Astrocyte (in vitro differentiated cells and primary cell): ENCODE data around the gene IL12RB2. TPM values are rescaled to one million over a fixed set of nuclear protein-coding genes. Genes with fewer than 3 reads are reported as not detected.

ENCODE experiments used
- DNase-seq: peaks from one replicate; pipeline ENCODE4 v3.0.0-alpha.2; 2010; ENCODE audit warnings: low read depth
- FAIRE-seq: peaks from 2 replicates; lab custom pipeline; 2011; peaks lifted over from hg19 to GRCh38; lab: Jason Lieb, UNC
- H2AFZ ChIP-seq: 2 replicates; pipeline ENCODE4 v1.6.0; 2012; ENCODE audit warnings: low read depth, low read length, inconsistent platforms
- H3K27ac ChIP-seq: 2 replicates; pipeline ENCODE4 v1.5.1; 2011; ENCODE audit warnings: low read depth, low read length, inconsistent platforms
- H3K27me3 ChIP-seq: 2 replicates; pipeline ENCODE4 v1.6.0; 2011; ENCODE audit warnings: low read length, inconsistent platforms; ENCODE audit not compliant: insufficient read depth
- H3K36me3 ChIP-seq: 2 replicates; pipeline ENCODE4 v1.5.1; 2011; ENCODE audit warnings: low read length, inconsistent platforms; ENCODE audit not compliant: insufficient read depth
- H3K4me1 ChIP-seq: 2 replicates; pipeline ENCODE4 v1.5.1; 2011; ENCODE audit warnings: low read length, inconsistent platforms; ENCODE audit not compliant: insufficient read depth
- H3K4me2 ChIP-seq: 2 replicates; pipeline ENCODE4 v1.6.0; 2012; ENCODE audit warnings: low read length, inconsistent platforms
- H3K4me3 ChIP-seq: 2 replicates; pipeline ENCODE4 v1.5.1; 2011; ENCODE audit warnings: low read depth, mild to moderate bottlenecking, low read length, inconsistent platforms; ENCODE audit not compliant: insufficient read depth
- H3K79me2 ChIP-seq: 2 replicates; pipeline ENCODE4 v1.6.0; 2012; ENCODE audit warnings: mild to moderate bottlenecking, low read length, inconsistent platforms; ENCODE audit not compliant: insufficient read depth
- H3K9ac ChIP-seq: 2 replicates; pipeline ENCODE4 v1.6.0; 2012; ENCODE audit warnings: mild to moderate bottlenecking, low read length, inconsistent platforms
- H3K9me3 ChIP-seq: 2 replicates; pipeline ENCODE4 v1.5.1; 2012; ENCODE audit warnings: low read depth, mild to moderate bottlenecking, low read length, inconsistent platforms; ENCODE audit not compliant: insufficient read depth
- H4K20me1 ChIP-seq: 2 replicates; pipeline ENCODE4 v1.6.0; 2012; ENCODE audit warnings: low read length, inconsistent platforms; ENCODE audit not compliant: insufficient read depth
- H3K27ac Mint-ChIP-seq: one replicate; pipeline ENCODE4 v1.8.0; 2021; ENCODE audit warnings: mild to moderate bottlenecking, mixed read lengths; ENCODE audit not compliant: unreplicated experiment
- H3K27me3 Mint-ChIP-seq: one replicate; pipeline ENCODE4 v1.8.0; 2021; ENCODE audit warnings: low read depth, mixed read lengths; ENCODE audit not compliant: unreplicated experiment
- H3K36me3 Mint-ChIP-seq: one replicate; pipeline ENCODE4 v1.8.0; 2021; ENCODE audit warnings: low read depth, mixed read lengths; ENCODE audit not compliant: unreplicated experiment
- H3K4me1 Mint-ChIP-seq: one replicate; pipeline ENCODE4 v1.8.0; 2021; ENCODE audit warnings: low read depth, mixed read lengths; ENCODE audit not compliant: unreplicated experiment
- H3K4me3 Mint-ChIP-seq: one replicate; pipeline ENCODE4 v1.8.0; 2021; ENCODE audit warnings: mild to moderate bottlenecking, moderate library complexity, mixed read lengths; ENCODE audit not compliant: unreplicated experiment
- H3K9me3 Mint-ChIP-seq: one replicate; pipeline ENCODE4 v1.8.0; 2021; ENCODE audit warnings: mild to moderate bottlenecking, mixed read lengths; ENCODE audit not compliant: unreplicated experiment
- CTCF ChIP-seq: IDR thresholded peaks from 2 replicates; pipeline ENCODE4 v1.5.1; 2011; ENCODE audit warnings: low read depth, mild to moderate bottlenecking, inconsistent platforms, low read length, moderate library complexity; ENCODE audit not compliant: insufficient read depth
- EZH2 ChIP-seq: IDR thresholded peaks from 2 replicates; pipeline ENCODE4 v1.6.1; 2012; ENCODE audit warnings: mild to moderate bottlenecking, low read length, inconsistent platforms; ENCODE audit not compliant: insufficient read depth
- total RNA-seq: library from RNA; stranded (reverse); gene quantifications from 2 replicates; pipeline ENCODE4 v1.2.1, GENCODE V29; 2021

Gene IL12RB2
- total RNA-seq, 1 donor from 2014 or later, result 0.11 TPM

GRCh38 chr1:67431156-67431765 lies 123.6 kb downstream of the IL12RB2 start:
- H3K27me3 Mint-ChIP-seq, result no peaks in the 10 kb centered on the region

GRCh38 chr1:67431869-67432578 lies 124.4 kb downstream of the IL12RB2 start:
- H3K9me3 Mint-ChIP-seq, result no peaks in the 10 kb centered on the region
- Histone ChIP-seq H3K9me3 (no peaks in the 10 kb centered on the region), H3K79me2 (peaks cover 32% of the 10 kb centered on the region), H3K4me3 (no peak overlapping the region), H3K27me3 (no peaks in the 10 kb centered on the region), H2AFZ (peak overlapping the region; percentile 20), H4K20me1 (peaks cover 29% of the 10 kb centered on the region), H3K4me1 (peaks cover 4% of the 10 kb centered on the region), H3K36me3 (no peaks in the 10 kb centered on the region), H3K27ac (no peak overlapping the region), H3K4me2 (peak overlapping the region; percentile 97), H3K9ac (no peak overlapping the region)
- H3K36me3 Mint-ChIP-seq, result peaks cover 6% of the 10 kb centered on the region
- no peaks in the 10 kb centered on the region for H3K27me3 Mint-ChIP-seq
- TF ChIP-seq CTCF, result no peak
- no peak for TF ChIP-seq EZH2
- H3K27ac Mint-ChIP-seq, result peak overlapping the region; percentile 19
- no peak for DNase-seq
- FAIRE-seq, result no peak
- H3K4me1 Mint-ChIP-seq, result peaks cover 6% of the 10 kb centered on the region
- peak overlapping the region; percentile 96 for H3K4me3 Mint-ChIP-seq

More at GRCh38 chr1:67431156-67431765, 123.6 kb downstream of the IL12RB2 start:
- H3K27ac ChIP-seq, result peak overlapping the region; percentile 78
- H3K9me3 ChIP-seq, result no peaks in the 10 kb centered on the region
- TF ChIP-seq CTCF, result no peak
- no peak for TF ChIP-seq EZH2
- FAIRE-seq (no peak), DNase-seq (no peak)
- peaks cover 6% of the 10 kb centered on the region for H3K36me3 Mint-ChIP-seq
- H3K27ac Mint-ChIP-seq, result peak overlapping the region; percentile 97
- peaks cover 9% of the 10 kb centered on the region for H3K4me1 Mint-ChIP-seq
- H3K27me3 ChIP-seq, result no peaks in the 10 kb centered on the region
- peaks cover 40% of the 10 kb centered on the region for H3K79me2 ChIP-seq
- H4K20me1 ChIP-seq, result peaks cover 36% of the 10 kb centered on the region
- peak overlapping the region; percentile 96 for H3K4me3 ChIP-seq
- peak overlapping the region; percentile 97 for H3K4me2 ChIP-seq
- H3K9me3 Mint-ChIP-seq, result no peaks in the 10 kb centered on the region
- H3K4me1 ChIP-seq, result peaks cover 4% of the 10 kb centered on the region
- peak overlapping the region; percentile 96 for H3K4me3 Mint-ChIP-seq
- peak overlapping the region; percentile 93 for H2AFZ ChIP-seq
- H3K36me3 ChIP-seq, result peaks cover 4% of the 10 kb centered on the region
- peak overlapping the region; percentile 96 for H3K9ac ChIP-seq

GRCh38 chr1:67432745-67433144 lies 125.1 kb downstream of the IL12RB2 start:
- H2AFZ ChIP-seq, result no peak overlapping the region
- TF ChIP-seq EZH2 (no peak), CTCF (no peak)
- no peak overlapping the region for H3K27ac ChIP-seq
- H3K4me1 ChIP-seq, result peaks cover 4% of the 10 kb centered on the region
- H3K36me3 ChIP-seq, result no peaks in the 10 kb centered on the region
- Mint-ChIP-seq H3K27ac (no peak overlapping the region), H3K36me3 (peaks cover 6% of the 10 kb centered on the region), H3K9me3 (no peaks in the 10 kb centered on the region), H3K27me3 (no peaks in the 10 kb centered on the region), H3K4me3 (no peak overlapping the region), H3K4me1 (peaks cover 4% of the 10 kb centered on the region)
- H3K9ac ChIP-seq, result no peak overlapping the region
- H3K4me2 ChIP-seq, result no peak overlapping the region
- FAIRE-seq (no peak), DNase-seq (no peak)
- H4K20me1 ChIP-seq, result peaks cover 21% of the 10 kb centered on the region
- H3K79me2 ChIP-seq, result peaks cover 25% of the 10 kb centered on the region
- H3K9me3 ChIP-seq, result no peaks in the 10 kb centered on the region
- no peaks in the 10 kb centered on the region for H3K27me3 ChIP-seq
- H3K4me3 ChIP-seq, result no peak overlapping the region
